Endothelial cell of umbilical vein (primary cell): ENCODE results near the gene RIBC1. TPM values are rescaled to one million over a fixed set of nuclear protein-coding genes. Genes with fewer than 3 reads are reported as not detected.
A peak's percentile ranks its signal among the peaks of the same experiment; 100 is the strongest.

Source experiments
- BruUV-seq: library from RNA; stranded (reverse); fragments of 400-500 nt; replicated peaks from 2 replicates; lab custom pipeline; 2021; lab: Mats Ljungman, UMichigan
- CTCF ChIA-PET: fragments of 300-600, 350-600 bp; sonication (Branson Sonifier 250); formaldehyde crosslinking; loops from one replicate; lab custom pipeline; 2021; ENCODE audit warnings: antibody characterized with exemption, inconsistent platforms; lab: Charles Lee
- POLR2A ChIA-PET: fragments of 300-600, 350-600 bp; sonication (Branson Sonifier 250); formaldehyde crosslinking; loops from one replicate; lab custom pipeline; 2021; ENCODE audit warnings: antibody characterized with exemption, inconsistent platforms; lab: Charles Lee
- DNase-seq: peaks from one replicate; pipeline ENCODE4 v3.0.0-alpha.2; 2011; ENCODE audit warnings: low read depth, low spot score
- FAIRE-seq: peaks from 2 replicates; lab custom pipeline; 2011; peaks lifted over from hg19 to GRCh38; lab: Jason Lieb, UNC
- H2AFZ ChIP-seq: 2 replicates; pipeline ENCODE4 v1.6.0; 2012; ENCODE audit warnings: low read depth, low read length, control low read depth, inconsistent platforms
- H3K27ac ChIP-seq: 2 replicates; pipeline ENCODE4 v1.5.1; 2011; ENCODE audit warnings: low read depth, mild to moderate bottlenecking, control low read depth, low read length, moderate library complexity; ENCODE audit not compliant: insufficient read depth
- H3K27me3 ChIP-seq, 2 experiments: 2 replicates each; pipeline versions ENCODE4 v1.6.0 to v1.6.1; 2011; ENCODE audit warnings: low read length in 2 of 2, mixed read lengths in 1 of 2; ENCODE audit not compliant: control insufficient read depth in 2 of 2, insufficient read depth in 2 of 2
- H3K36me3 ChIP-seq, 2 experiments: 2 replicates in 1 of 2; 3 replicates in 1 of 2; pipeline ENCODE4 v1.5.1; 2011; ENCODE audit warnings: low read length in 2 of 2, mild to moderate bottlenecking in 1 of 2, moderate library complexity in 1 of 2; ENCODE audit not compliant: control insufficient read depth in 2 of 2, insufficient read depth in 2 of 2; ENCODE audit errors: extremely low read depth in 1 of 2
- H3K4me1 ChIP-seq: 3 replicates; pipeline ENCODE4 v1.5.1; 2011; ENCODE audit warnings: mild to moderate bottlenecking, low read length; ENCODE audit not compliant: control insufficient read depth, insufficient read depth; ENCODE audit errors: extremely low read depth
- H3K4me2 ChIP-seq: 2 replicates; pipeline ENCODE4 v1.6.1; 2011; ENCODE audit warnings: low read length, control low read depth, mixed read lengths; ENCODE audit not compliant: insufficient read depth
- H3K4me3 ChIP-seq, 3 experiments: fragments of 200-600 bp in 1 of 3; sonication (generic), shearing (Covaris generic) in 1 of 3; replicated peaks in 1 of 3; 2 replicates each; pipeline ENCODE4 v1.5.1; 2011 to 2016; ENCODE audit warnings: control low read depth in 3 of 3, low read length in 3 of 3, mild to moderate bottlenecking in 2 of 3, inconsistent platforms in 1 of 3, low read depth in 1 of 3, moderate library complexity in 1 of 3; ENCODE audit not compliant: insufficient read depth in 1 of 3
- H3K79me2 ChIP-seq: 2 replicates; pipeline ENCODE4 v1.6.0; 2012; ENCODE audit warnings: low read length, inconsistent platforms; ENCODE audit not compliant: control insufficient read depth, insufficient read depth
- H3K9ac ChIP-seq: replicated peaks from 2 replicates; pipeline ENCODE3; 2011; ENCODE audit warnings: low read length, control low read depth; ENCODE audit not compliant: insufficient read depth; ENCODE audit errors: extremely low read depth
- H3K9me1 ChIP-seq: replicated peaks from 3 replicates; pipeline ENCODE4 v1.6.0; 2011; ENCODE audit warnings: mild to moderate bottlenecking, low read length; ENCODE audit not compliant: control insufficient read depth, insufficient read depth; ENCODE audit errors: extremely low read depth
- H3K9me3 ChIP-seq: replicated peaks from 2 replicates; pipeline ENCODE4 v1.5.1; 2012; ENCODE audit warnings: low read length, inconsistent platforms; ENCODE audit not compliant: control insufficient read depth, insufficient read depth
- H4K20me1 ChIP-seq: replicated peaks from 2 replicates; pipeline ENCODE3; 2011; ENCODE audit warnings: mild to moderate bottlenecking, low read length; ENCODE audit not compliant: control insufficient read depth, insufficient read depth; ENCODE audit errors: extremely low read depth
- EZH2 ChIP-seq: IDR thresholded peaks from 2 replicates; pipeline ENCODE4 v1.6.1; 2012; ENCODE audit warnings: borderline replicate concordance, low read depth, mild to moderate bottlenecking, moderate library complexity, low read length, inconsistent platforms; ENCODE audit not compliant: severe bottlenecking
- FOS ChIP-seq: IDR thresholded peaks from 2 replicates; pipeline ENCODE4 v1.6.1; 2011; ENCODE audit warnings: mild to moderate bottlenecking, low read length, moderate library complexity, borderline replicate concordance; ENCODE audit not compliant: insufficient read depth
- GATA2 ChIP-seq: IDR thresholded peaks from 2 replicates; pipeline ENCODE4 v1.7.0; 2011; ENCODE audit warnings: low read depth, mild to moderate bottlenecking, moderate library complexity, mixed read lengths, low read length; ENCODE audit not compliant: insufficient read length, insufficient read depth
- JUN ChIP-seq: IDR thresholded peaks from 2 replicates; pipeline ENCODE4 v1.6.1; 2011; ENCODE audit warnings: borderline replicate concordance, low read depth; ENCODE audit not compliant: insufficient read length, insufficient read depth
- MYC ChIP-seq: IDR thresholded peaks from one replicate; pipeline ENCODE4 v1.6.1; 2011; ENCODE audit warnings: mild to moderate bottlenecking, low read depth, low read length
- POLR2A ChIP-seq: IDR thresholded peaks from 2 replicates; pipeline ENCODE4 v1.6.1; 2012; ENCODE audit warnings: low read depth, mild to moderate bottlenecking, control low read depth, low read length
- POLR2AphosphoS5 ChIP-seq: IDR thresholded peaks from 2 replicates; pipeline ENCODE4 v1.6.1; 2012; ENCODE audit warnings: low read depth, mild to moderate bottlenecking, control low read depth, low read length, moderate library complexity; ENCODE audit not compliant: insufficient read depth
- dilution Hi-C: fragments of 300-500 bp; cut with MboI; formaldehyde crosslinking; loops from one replicate; pipeline ENCODE4 v1.15.0; 2019; ENCODE audit warnings: low sequenced_read_pairs; ENCODE audit not compliant: extremely low pct_ligation_motif_present
- intact Hi-C: fragments of 100-400 bp; cut with micrococcal nuclease; formaldehyde crosslinking; loops from one replicate; pipeline ENCODE4 v1.10.0; 2022
- polyA plus RNA-seq, 4 experiments: library from polyadenylated mRNA; depleted of rRNA in 3 of 4; stranded (reverse) in 3 of 4; unstranded in 1 of 4; fragments of >200 nt; gene quantifications; 2 replicates each; pipeline versions ENCODE4 v1.2.1 to v1.2.3, GENCODE V29; 2011 to 2012; ENCODE audit warnings: missing spikeins in 1 of 4
- total RNA-seq: library from RNA; stranded (reverse); gene quantifications from 2 replicates; pipeline ENCODE4 v1.2.3, GENCODE V29; 2021
- TF ChIP-seq, protein P1 (sequence below): IDR thresholded peaks from 2 replicates; pipeline ENCODE4 v1.6.1; 2011; ENCODE audit not compliant: insufficient read depth, insufficient read length
- TF ChIP-seq, protein P2 (sequence below), 2 donors: IDR thresholded peaks; 1 replicate in 1 of 2; 2 replicates in 1 of 2; pipeline ENCODE4 v1.5.1; 2011; ENCODE audit warnings: low read length in 2 of 2, mild to moderate bottlenecking in 2 of 2, moderate library complexity in 2 of 2, control low read depth in 1 of 2, inconsistent platforms in 1 of 2, low read depth in 1 of 2; ENCODE audit not compliant: insufficient read depth in 1 of 2; ENCODE audit errors: extremely low read depth in 1 of 2

Gene RIBC1
- total and polyA plus RNA-seq, 2 donors (not counting 3 experiments of a cell fraction or from before 2014, with no cell fraction given), result 0.23 to 0.86 TPM

DNA sequence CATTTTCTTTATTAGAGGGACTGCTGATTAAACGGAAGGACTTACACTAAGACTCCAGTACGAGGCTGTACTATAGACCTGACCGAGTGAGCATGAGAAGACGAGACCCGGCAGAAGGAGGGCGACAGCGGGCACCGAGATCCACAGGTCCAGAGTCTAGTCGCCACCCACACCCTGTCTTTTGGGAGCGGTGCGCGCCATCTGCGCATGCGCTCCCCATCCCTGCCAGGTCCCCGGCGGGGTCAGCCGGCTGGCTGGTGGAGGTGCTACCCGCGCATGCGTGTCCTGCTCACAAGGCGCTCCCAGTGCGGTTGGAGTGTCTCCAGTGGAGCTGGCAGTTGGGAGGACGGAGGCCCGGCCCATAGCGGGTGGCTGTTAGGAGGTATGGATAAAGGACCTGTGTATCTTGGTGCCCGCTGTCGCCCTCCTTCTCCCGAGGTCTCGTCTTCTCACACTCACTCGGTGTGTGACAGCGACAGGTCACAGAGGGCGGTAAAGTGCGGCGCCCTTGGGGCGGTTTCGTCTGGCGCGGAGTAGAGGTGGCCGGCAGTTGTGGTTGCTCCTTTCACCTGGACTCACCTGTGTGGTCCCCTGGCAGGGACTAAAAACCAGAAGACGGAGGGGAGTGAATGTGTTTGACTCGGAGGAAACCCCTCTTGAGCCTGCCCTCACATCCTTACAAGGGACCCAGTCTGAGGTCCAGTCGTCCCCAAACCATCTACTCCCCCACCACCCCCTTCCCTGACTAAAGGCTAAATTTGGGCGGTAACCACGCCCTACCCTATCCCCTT is 19.1 kb downstream of the RIBC1 start:
- BruUV-seq, result no TSS peak
- intact Hi-C loops (loop anchor here (1.0 to 2.0 kb wide), 2 partner anchors 19 to 124 kb away; partner anchors contain the start of genes RIBC1 and SMC1A), dilution Hi-C loops (no loop called here)
- Histone ChIP-seq H3K4me1 (peaks cover 7% of the 10 kb centered on the region), H3K27ac (no peak overlapping the region), H2AFZ (peak overlapping the region; percentile 91), H3K9ac (no peak overlapping the region), H3K27me3 (no peaks in the 10 kb centered on the region), H3K4me2 (peak overlapping the region; percentile 86), H3K79me2 (no peaks in the 10 kb centered on the region), H4K20me1 (no peaks in the 10 kb centered on the region), H3K4me3 (peak overlapping the region in 2 of 3 experiments; percentile 35 to 52), H3K9me1 (no peaks in the 10 kb centered on the region), H3K36me3 (no peaks in the 10 kb centered on the region), H3K9me3 (no peaks in the 10 kb centered on the region)
- ChIA-PET POLR2A (no interaction called here), CTCF (interaction anchor here (1.2 to 1.7 kb wide), 3 partner anchors 125 to 145 kb away, joined by 3 to 10 read pairs (median 8); no protein-coding TSS in a partner anchor)
- TF ChIP-seq POLR2A (no peak), EZH2 (no peak), POLR2AphosphoS5 (no peak), GATA2 (no peak), JUN (no peak), FOS (no peak), MYC (no peak)
- TF ChIP-seq, protein P1, sequence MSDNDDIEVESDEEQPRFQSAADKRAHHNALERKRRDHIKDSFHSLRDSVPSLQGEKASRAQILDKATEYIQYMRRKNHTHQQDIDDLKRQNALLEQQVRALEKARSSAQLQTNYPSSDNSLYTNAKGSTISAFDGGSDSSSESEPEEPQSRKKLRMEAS, result no peak
- TF ChIP-seq, protein P2, sequence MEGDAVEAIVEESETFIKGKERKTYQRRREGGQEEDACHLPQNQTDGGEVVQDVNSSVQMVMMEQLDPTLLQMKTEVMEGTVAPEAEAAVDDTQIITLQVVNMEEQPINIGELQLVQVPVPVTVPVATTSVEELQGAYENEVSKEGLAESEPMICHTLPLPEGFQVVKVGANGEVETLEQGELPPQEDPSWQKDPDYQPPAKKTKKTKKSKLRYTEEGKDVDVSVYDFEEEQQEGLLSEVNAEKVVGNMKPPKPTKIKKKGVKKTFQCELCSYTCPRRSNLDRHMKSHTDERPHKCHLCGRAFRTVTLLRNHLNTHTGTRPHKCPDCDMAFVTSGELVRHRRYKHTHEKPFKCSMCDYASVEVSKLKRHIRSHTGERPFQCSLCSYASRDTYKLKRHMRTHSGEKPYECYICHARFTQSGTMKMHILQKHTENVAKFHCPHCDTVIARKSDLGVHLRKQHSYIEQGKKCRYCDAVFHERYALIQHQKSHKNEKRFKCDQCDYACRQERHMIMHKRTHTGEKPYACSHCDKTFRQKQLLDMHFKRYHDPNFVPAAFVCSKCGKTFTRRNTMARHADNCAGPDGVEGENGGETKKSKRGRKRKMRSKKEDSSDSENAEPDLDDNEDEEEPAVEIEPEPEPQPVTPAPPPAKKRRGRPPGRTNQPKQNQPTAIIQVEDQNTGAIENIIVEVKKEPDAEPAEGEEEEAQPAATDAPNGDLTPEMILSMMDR (IDR thresholded peaks at IDR 0.05; ENCODE audit: extremely low read depth in 1 of 2, insufficient read depth in 1 of 2, low read depth in 1 of 2, low read length in 2 of 2), result no peak
- DNase-seq (peak; percentile 58), FAIRE-seq (no peak)
